ENCODE measurements around the gene HHLA2. TPM values are rescaled to one million over a fixed set of nuclear protein-coding genes. Genes with fewer than 3 reads are reported as not detected.
"Not testable (repeated sequence)": the region's sequence is repeated elsewhere in the genome, so short reads cannot be mapped to it uniquely, and the experiment has no call there.

HHLA2 gene
- not detected in 2 replicates for total RNA-seq (2014; rRNA removed; shearing (Covaris generic))
- not detected in 2 replicates for polyA plus RNA-seq (2014; cell fraction: nucleus; rRNA removed)

GRCh38 chr3:108296239-108296638, at the start of gene HHLA2:
Gene HHLA2, plus strand, starts transcription at chr3:108296548. Its CDS starts 55,266 bp downstream, at chr3:108351814.
- no peak for DNase-seq (ENCODE audit: extremely low read depth, low read depth)

GRCh38 chr3:108250626-108251025, 45.7 kb upstream of the HHLA2 start:
- DNase-seq (ENCODE audit: extremely low read depth, low read depth) = no peak

- DNase-seq (ENCODE audit: extremely low read depth, low read depth) = no peak
Observed at GRCh38 chr3:108251265-108251664, 45.1 kb upstream of the HHLA2 start.

GRCh38 chr3:108251844-108252243, 44.5 kb upstream of the HHLA2 start:
- DNase-seq (ENCODE audit: extremely low read depth, low read depth) = no peak

GRCh38 chr3:108255131-108255530, 41.2 kb upstream of the HHLA2 start:
- DNase-seq (ENCODE audit: extremely low read depth, low read depth) = no peak

- DNase-seq (ENCODE audit: extremely low read depth, low read depth) = not testable (repeated sequence)
Observed at GRCh38 chr3:108264534-108265298, 31.6 kb upstream of the HHLA2 start.

- not testable (repeated sequence) for DNase-seq (ENCODE audit: extremely low read depth, low read depth)
Observed at GRCh38 chr3:108268235-108268634, 28.1 kb upstream of the HHLA2 start.

GRCh38 chr3:108271626-108272025, 24.7 kb upstream of the HHLA2 start:
- DNase-seq (ENCODE audit: extremely low read depth, low read depth) = no peak

- not testable (repeated sequence) for DNase-seq (ENCODE audit: extremely low read depth, low read depth)
Observed at GRCh38 chr3:108279066-108279465, 17.3 kb upstream of the HHLA2 start.

GRCh38 chr3:108280476-108280875, 15.9 kb upstream of the HHLA2 start:
- DNase-seq (ENCODE audit: extremely low read depth, low read depth) = no peak

GRCh38 chr3:108281670-108282069, 14.7 kb upstream of the HHLA2 start:
- no peak for DNase-seq (ENCODE audit: extremely low read depth, low read depth)

- no peak for DNase-seq (ENCODE audit: extremely low read depth, low read depth)
Observed at GRCh38 chr3:108283006-108283405, 13.3 kb upstream of the HHLA2 start.

GRCh38 chr3:108283989-108284388, 12.4 kb upstream of the HHLA2 start:
- no peak for DNase-seq (ENCODE audit: extremely low read depth, low read depth)

- DNase-seq (ENCODE audit: extremely low read depth, low read depth) = no peak
Observed at GRCh38 chr3:108285176-108285575, 11.2 kb upstream of the HHLA2 start.

- no peak for DNase-seq (ENCODE audit: extremely low read depth, low read depth)
Observed at GRCh38 chr3:108287146-108287545, 9.2 kb upstream of the HHLA2 start.

- not testable (repeated sequence) for DNase-seq (ENCODE audit: extremely low read depth, low read depth)
Observed at GRCh38 chr3:108288193-108288592, 8.2 kb upstream of the HHLA2 start.

- DNase-seq (ENCODE audit: extremely low read depth, low read depth) = no peak
Observed at GRCh38 chr3:108289159-108289558, 7.2 kb upstream of the HHLA2 start.

GRCh38 chr3:108292450-108292849, 3.9 kb upstream of the HHLA2 start:
- no peak for DNase-seq (ENCODE audit: extremely low read depth, low read depth)

- DNase-seq (ENCODE audit: extremely low read depth, low read depth) = no peak
Observed at GRCh38 chr3:108292905-108293328, 3.4 kb upstream of the HHLA2 start.

- no peak for DNase-seq (ENCODE audit: extremely low read depth, low read depth)
Observed at GRCh38 chr3:108293858-108294257, 2.5 kb upstream of the HHLA2 start.

GRCh38 chr3:108295421-108296175, 750 bp upstream of the HHLA2 start:
- no peak for DNase-seq (ENCODE audit: extremely low read depth, low read depth)

- no peak for DNase-seq (ENCODE audit: extremely low read depth, low read depth)
Observed at GRCh38 chr3:108297647-108298046, 1.3 kb downstream of the HHLA2 start.
